HG03103 (cell line): ENCODE measurements around the gene WIPF3.

Experiments
- ATAC-seq: cut with Tn5 transposase; IDR thresholded peaks from one replicate; pipeline ENCODE4 v1.9.1; 2021; ENCODE audit warnings: low read depth; ENCODE audit not compliant: unreplicated experiment

Gene WIPF3

GRCh38 chr7:29843726-29844125 is 37.4 kb downstream of the WIPF3 start:
- ATAC-seq: no peak

- ATAC-seq: no peak
Observed at GRCh38 chr7:29844559-29844958, 38.3 kb downstream of the WIPF3 start.

- no peak for ATAC-seq
Observed at GRCh38 chr7:29847496-29847895, 41.2 kb downstream of the WIPF3 start.

DNA sequence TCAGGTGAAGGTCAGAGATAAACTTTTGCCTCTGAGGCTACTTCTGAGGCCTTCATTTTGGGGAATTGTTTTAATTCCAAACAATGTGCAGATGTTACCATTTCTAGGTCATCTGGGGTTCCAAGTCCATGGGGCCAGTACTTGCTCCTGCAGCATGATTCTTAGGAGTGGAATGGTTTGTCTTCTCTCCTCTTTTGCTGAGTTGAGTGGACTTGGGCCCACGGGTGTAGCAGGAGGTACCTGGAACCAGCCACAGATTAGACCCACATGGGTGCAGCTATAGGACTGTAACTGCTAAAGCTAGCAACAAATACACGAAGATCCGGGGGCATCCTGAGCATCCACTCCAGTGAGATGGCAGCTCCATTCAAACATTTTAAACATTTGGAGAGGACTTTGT is 41.6 kb downstream of the WIPF3 start:
- ATAC-seq: no peak

GRCh38 chr7:29848941-29849340 is 42.6 kb downstream of the WIPF3 start:
- no peak for ATAC-seq

DNA sequence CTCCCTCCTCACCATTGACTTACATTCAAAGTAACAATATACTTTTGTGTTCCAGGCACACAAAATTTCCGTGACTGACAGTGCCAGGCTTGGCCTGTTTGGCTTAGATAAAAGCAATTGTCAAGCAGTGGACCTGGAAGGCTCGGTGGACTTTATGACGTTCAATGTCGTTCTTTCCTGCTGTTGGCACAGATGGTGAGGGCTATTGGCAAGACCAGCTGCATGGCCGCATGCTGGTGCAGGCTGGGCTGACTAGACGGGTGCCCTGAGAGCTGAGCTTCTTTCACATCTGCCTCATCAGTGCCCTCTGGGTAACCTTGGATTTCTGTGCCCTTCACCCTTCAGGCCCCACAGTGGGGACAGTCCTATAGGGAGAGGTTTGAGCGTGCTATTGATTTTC is 45.2 kb downstream of the WIPF3 start:
- no peak for ATAC-seq

DNA sequence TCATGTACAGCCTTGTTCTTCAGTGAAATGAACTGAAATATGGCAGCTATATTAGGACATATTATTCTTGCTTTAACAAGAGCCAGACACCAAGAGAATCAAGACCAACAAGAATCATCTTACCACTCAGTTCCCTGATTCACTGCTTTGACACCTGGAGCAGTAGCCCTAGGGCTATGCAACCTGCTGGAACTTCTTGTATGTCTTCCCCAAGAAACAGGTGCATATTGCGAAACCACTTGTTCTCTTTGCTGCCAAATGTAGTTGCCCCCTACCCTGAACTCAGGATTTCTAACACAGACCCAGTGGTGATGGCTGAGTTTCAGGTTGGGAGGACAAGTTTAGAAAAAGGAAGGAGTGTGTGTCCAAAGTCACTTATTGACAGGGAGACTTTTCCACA is 46.1 kb downstream of the WIPF3 start:
- ATAC-seq: no peak

GRCh38 chr7:29853072-29853471 is 46.8 kb downstream of the WIPF3 start:
- ATAC-seq: no peak

- ATAC-seq: no peak
Observed at GRCh38 chr7:29853789-29854188, 47.5 kb downstream of the WIPF3 start.

GRCh38 chr7:29854257-29854938 is 48.1 kb downstream of the WIPF3 start:
- ATAC-seq: no peak

DNA sequence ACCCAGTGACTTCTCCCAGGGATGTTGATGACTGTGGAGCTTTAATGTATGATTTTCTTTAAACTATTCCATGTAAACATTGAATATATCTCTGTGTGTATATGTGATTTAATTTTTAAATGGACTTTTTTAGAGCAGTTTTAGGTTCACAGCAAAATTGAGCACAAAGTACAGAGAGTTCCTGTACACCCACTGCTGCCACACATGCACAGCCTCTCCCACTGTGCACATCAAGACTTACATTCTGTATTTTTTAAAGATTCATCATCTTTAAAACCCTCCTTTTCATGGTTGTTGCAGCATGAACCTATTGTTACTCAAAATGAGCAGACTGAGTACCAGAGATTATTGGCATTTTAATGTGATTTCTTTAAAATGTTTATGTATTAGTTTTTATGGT is 51.3 kb downstream of the WIPF3 start:
- no peak for ATAC-seq

- no peak for ATAC-seq
Observed at GRCh38 chr7:29858191-29858951, 52.1 kb downstream of the WIPF3 start.

DNA sequence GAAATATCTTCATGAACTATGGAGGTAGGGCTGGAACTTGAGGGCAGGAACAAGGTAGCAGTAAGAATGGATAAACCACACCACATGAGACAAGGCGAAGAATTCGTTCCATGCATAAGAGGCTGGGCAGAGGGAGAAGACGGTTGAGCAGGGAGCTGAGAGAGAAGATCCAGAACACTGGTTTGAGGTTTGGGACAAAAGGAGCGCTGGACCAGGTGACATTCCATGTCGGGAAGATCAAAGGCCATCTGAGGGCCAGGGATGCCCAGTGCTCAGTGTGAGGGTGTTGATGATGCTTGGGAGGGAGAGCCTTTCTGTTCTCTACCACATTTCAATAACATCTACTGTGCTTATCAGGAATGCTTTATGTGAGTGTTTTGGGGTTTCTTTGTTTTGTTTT is 52.8 kb downstream of the WIPF3 start:
- ATAC-seq: no peak

- ATAC-seq: no peak
Observed at GRCh38 chr7:29859524-29860185, 53.3 kb downstream of the WIPF3 start.

DNA sequence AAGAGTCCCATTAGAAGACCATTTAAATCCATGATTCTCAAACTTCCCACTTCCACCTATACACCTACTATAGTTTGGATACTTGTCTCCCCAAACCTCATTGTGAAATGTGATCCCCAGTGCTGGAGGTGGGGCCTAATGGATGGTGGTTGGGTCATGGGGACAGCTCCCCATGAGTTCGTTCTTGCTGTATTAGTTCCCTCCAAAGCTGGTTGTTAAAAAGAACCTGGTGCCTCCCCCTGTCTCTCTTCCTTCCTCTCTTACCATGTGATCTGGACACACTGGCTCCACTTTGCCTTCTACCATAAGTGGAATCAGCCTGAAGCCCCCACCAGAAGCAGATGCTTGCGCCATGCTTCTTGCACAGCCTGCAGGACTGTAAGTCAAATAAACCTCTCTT is 53.9 kb downstream of the WIPF3 start:
- no peak for ATAC-seq

GRCh38 chr7:29861884-29862283 is 55.6 kb downstream of the WIPF3 start:
- ATAC-seq: no peak

GRCh38 chr7:29864656-29865055 is 58.3 kb downstream of the WIPF3 start:
- ATAC-seq: no peak

GRCh38 chr7:29865526-29865925 is 59.2 kb downstream of the WIPF3 start:
- ATAC-seq: no peak

GRCh38 chr7:29866490-29866930 is 60.2 kb downstream of the WIPF3 start:
- no peak for ATAC-seq

DNA sequence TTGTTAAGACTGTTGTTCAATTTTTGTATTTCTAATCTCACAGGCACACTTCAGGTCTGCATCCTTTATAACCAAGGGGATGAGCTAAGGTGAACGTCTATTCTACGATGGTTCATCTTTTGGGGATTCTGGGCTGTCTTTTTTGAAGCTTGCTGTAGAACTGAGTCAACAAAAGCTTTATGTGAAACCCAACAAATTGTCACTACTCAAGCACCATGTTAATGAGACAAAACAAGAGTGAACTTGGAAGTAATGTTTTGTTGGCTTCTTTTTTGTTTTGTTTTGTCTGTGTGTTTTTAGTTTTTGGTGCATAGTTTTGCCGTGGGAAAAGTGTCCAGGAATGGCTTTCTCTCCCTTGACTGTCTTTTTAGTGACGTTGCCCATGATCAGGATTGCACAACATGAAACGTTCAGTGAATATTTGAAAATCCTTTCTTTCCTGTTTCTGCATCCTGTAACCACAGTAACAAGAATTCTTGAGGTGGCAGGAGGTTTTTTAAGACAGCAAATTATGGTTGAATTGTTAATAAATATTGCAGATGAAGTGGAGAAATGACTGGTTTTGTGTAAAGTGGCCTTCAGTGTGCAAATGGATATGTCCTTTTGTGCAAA is 65.6 kb downstream of the WIPF3 start:
- no peak for ATAC-seq

GRCh38 chr7:29873644-29874294 is 67.5 kb downstream of the WIPF3 start:
- no peak for ATAC-seq
